WTC11 (cell line): Measurements from ENCODE around the gene IGFL2. TPM values are rescaled to one million over a fixed set of nuclear protein-coding genes. Genes with fewer than 3 reads are reported as not detected.
A peak's percentile ranks its signal among the peaks of the same experiment; 100 is the strongest.

Source experiments
- ATAC-seq: fragments of 200-7000 bp; cut with Tn5 transposase; 2 replicates; pipeline ENCODE4 v1.10.0; 2021; ENCODE audit warnings: mild to moderate bottlenecking, moderate library complexity
- CTCF ChIA-PET: fragments of 300-600 bp; sonication (Branson Sonifier 250); formaldehyde crosslinking; loops from one replicate; lab custom pipeline; 2021; ENCODE audit warnings: antibody characterized with exemption; lab: Charles Lee
- POLR2A ChIA-PET: fragments of 350-600 bp; sonication (Branson Sonifier 250); formaldehyde crosslinking; loops from one replicate; lab custom pipeline; 2021; ENCODE audit warnings: antibody characterized with exemption; lab: Charles Lee
- DNase-seq: peaks from one replicate; pipeline ENCODE4 v3.0.0; 2021; ENCODE audit warnings: low spot score
- H3K27ac Mint-ChIP-seq: 2 replicates; pipeline ENCODE4 v1.8.0; 2021; ENCODE audit warnings: mixed read lengths
- H3K27me3 Mint-ChIP-seq: 2 replicates; pipeline ENCODE4 v1.8.0; 2021; ENCODE audit warnings: low read depth, mild to moderate bottlenecking, moderate library complexity, mixed read lengths
- H3K36me3 Mint-ChIP-seq: 2 replicates; pipeline ENCODE4 v1.8.0; 2021; ENCODE audit warnings: mixed read lengths
- H3K4me1 Mint-ChIP-seq: 2 replicates; pipeline ENCODE4 v1.8.0; 2022; ENCODE audit warnings: mixed read lengths
- H3K4me3 Mint-ChIP-seq: 2 replicates; pipeline ENCODE4 v1.8.0; 2021; ENCODE audit warnings: mild to moderate bottlenecking, moderate library complexity, mixed read lengths
- H3K9me3 Mint-ChIP-seq: 2 replicates; pipeline ENCODE4 v1.8.0; 2021; ENCODE audit warnings: mixed read lengths
- ARID4B ChIP-seq: sonication (generic); formaldehyde crosslinking; IDR thresholded peaks from 2 replicates; pipeline ENCODE4 v1.8.0; 2023; ENCODE audit warnings: missing genetic modification reagents, mild to moderate bottlenecking, borderline replicate concordance
- ATF2 ChIP-seq: sonication (generic); formaldehyde crosslinking; IDR thresholded peaks from 2 replicates; pipeline ENCODE4 v1.8.1; 2022; ENCODE audit warnings: low read depth, missing genetic modification reagents, borderline replicate concordance
- ATF3 ChIP-seq: sonication (generic); formaldehyde crosslinking; conservative IDR thresholded peaks from 2 replicates; pipeline ENCODE4 v1.8.1; 2022; ENCODE audit warnings: mild to moderate bottlenecking, missing genetic modification reagents
- CDX4 ChIP-seq: fragments of 250-450 bp; sonication (Bioruptor Pico); IDR thresholded peaks from 2 replicates; pipeline ENCODE4 v1.9.0; 2021; ENCODE audit warnings: moderate library complexity, mild to moderate bottlenecking, inconsistent platforms, borderline replicate concordance
- FOXP1 ChIP-seq: sonication (generic); formaldehyde crosslinking; IDR thresholded peaks from 2 replicates; pipeline ENCODE4 v1.8.0; 2022; ENCODE audit warnings: missing genetic modification reagents, mild to moderate bottlenecking, moderate library complexity, borderline replicate concordance
- FOXP4 ChIP-seq: sonication (generic); formaldehyde crosslinking; IDR thresholded peaks from 2 replicates; pipeline ENCODE4 v1.8.0; 2022; ENCODE audit warnings: mild to moderate bottlenecking, missing genetic modification reagents
- HMGA2 ChIP-seq: fragments of 250-450 bp; sonication (Bioruptor Pico); IDR thresholded peaks from 2 replicates; pipeline ENCODE4 v1.4.0; 2021; ENCODE audit warnings: mild to moderate bottlenecking, moderate library complexity
- NFYB ChIP-seq: sonication (generic); formaldehyde crosslinking; conservative IDR thresholded peaks from 2 replicates; pipeline ENCODE4 v1.8.0; 2022; ENCODE audit warnings: low read depth, missing genetic modification reagents
- NR1H2 ChIP-seq: sonication (generic); formaldehyde crosslinking; IDR thresholded peaks from 2 replicates; pipeline ENCODE4 v1.9.0; 2021; ENCODE audit warnings: mild to moderate bottlenecking, moderate library complexity, missing genetic modification reagents
- NR3C1 ChIP-seq: sonication (generic); formaldehyde crosslinking; conservative IDR thresholded peaks from 2 replicates; pipeline ENCODE4 v1.8.1; 2023; ENCODE audit warnings: low read depth, mild to moderate bottlenecking, missing genetic modification reagents
- PRDM15 ChIP-seq: sonication (generic); formaldehyde crosslinking; IDR thresholded peaks from 2 replicates; pipeline ENCODE4 v1.8.0; 2022; ENCODE audit warnings: missing genetic modification reagents
- PREB ChIP-seq: sonication (generic); formaldehyde crosslinking; IDR thresholded peaks from 2 replicates; pipeline ENCODE4 v1.8.1; 2022; ENCODE audit warnings: mild to moderate bottlenecking, missing genetic modification reagents, moderate library complexity, borderline replicate concordance
- RELA ChIP-seq: sonication (generic); formaldehyde crosslinking; IDR thresholded peaks from 2 replicates; pipeline ENCODE4 v1.8.1; 2022; ENCODE audit warnings: missing genetic modification reagents, mild to moderate bottlenecking, borderline replicate concordance
- STAT6 ChIP-seq: sonication (generic); formaldehyde crosslinking; conservative IDR thresholded peaks from 2 replicates; pipeline ENCODE4 v1.8.1; 2023; ENCODE audit warnings: mild to moderate bottlenecking, low read depth, missing genetic modification reagents, moderate library complexity
- USF2 ChIP-seq: sonication (generic); formaldehyde crosslinking; IDR thresholded peaks from 2 replicates; pipeline ENCODE4 v1.8.1; 2023; ENCODE audit warnings: mild to moderate bottlenecking, missing genetic modification reagents, moderate library complexity
- ZNF138 ChIP-seq: sonication (generic); formaldehyde crosslinking; conservative IDR thresholded peaks from 2 replicates; pipeline ENCODE4 v1.8.1; 2022; ENCODE audit warnings: mild to moderate bottlenecking, moderate library complexity, missing genetic modification reagents
- ZNF396 ChIP-seq: fragments of 250-450 bp; sonication (Bioruptor Pico); IDR thresholded peaks from 2 replicates; pipeline ENCODE4 v1.8.0; 2021; ENCODE audit warnings: mild to moderate bottlenecking, moderate library complexity, borderline replicate concordance
- total RNA-seq: library from RNA; stranded (reverse); gene quantifications from 3 replicates; pipeline ENCODE4 v1.2.3, GENCODE V29; 2021

Gene IGFL2
- total RNA-seq, 1 experiment from 2014 or later = not detected

GRCh38 chr19:46197314-46198070, 49.5 kb downstream of the IGFL2 start:
- Mint-ChIP-seq H3K9me3 (peaks cover 18% of the 10 kb centered on the region), H3K27ac (0 out of 2 replicates have a peak overlapping the region, but pooled peaks have one; percentile 50), H3K27me3 (peaks cover 11% of the 10 kb centered on the region), H3K4me3 (no peak overlapping the region), H3K36me3 (peaks cover 9% of the 10 kb centered on the region), H3K4me1 (no peaks in the 10 kb centered on the region)
- ChIA-PET POLR2A (no interaction called here), CTCF (interaction anchor here (0.6 to 1.1 kb wide), 4 partner anchors 8 to 202 kb away, joined by 3 to 7 read pairs (median 3); no protein-coding TSS in a partner anchor)
- ATAC-seq = no peak
- no peak for DNase-seq
- TF ChIP-seq USF2 (no peak), NFYB (CRISPR knock-in tag) (no peak), STAT6 (CRISPR knock-in tag) (no peak), ARID4B (CRISPR knock-in tag) (no peak), ATF3 (no peak), RELA (CRISPR knock-in tag) (no peak), PRDM15 (no peak), PREB (CRISPR knock-in tag) (no peak), ZNF396 (CRISPR knock-in tag) (no peak), FOXP4 (no peak), ZNF138 (CRISPR knock-in tag) (no peak), NR1H2 (CRISPR knock-in tag) (no peak), NR3C1 (no peak), ATF2 (CRISPR knock-in tag) (no peak), HMGA2 (CRISPR knock-in tag) (no peak), FOXP1 (CRISPR knock-in tag) (no peak), CDX4 (no peak)
